Calu3 (cell line): ENCODE results near the gene CD300LB. TPM values are rescaled to one million over a fixed set of nuclear protein-coding genes. Genes with fewer than 3 reads are reported as not detected.

Experiments used
- BruUV-seq: library from RNA; stranded (reverse); fragments of 400-500 nt; replicated peaks from 2 replicates; lab custom pipeline; 2021; lab: Mats Ljungman, UMichigan
- CTCF ChIA-PET: fragments of 300-600 bp; sonication (Branson Sonifier 250); formaldehyde crosslinking; loops from one replicate; lab custom pipeline; 2022; ENCODE audit warnings: antibody characterized with exemption; lab: Charles Lee
- DNase-seq: peaks from one replicate; pipeline ENCODE4 v3.0.0; 2022
- H3K27ac Mint-ChIP-seq: one replicate; pipeline ENCODE4 v1.8.0; 2022; ENCODE audit warnings: mixed read lengths; ENCODE audit not compliant: unreplicated experiment
- H3K27me3 Mint-ChIP-seq: one replicate; pipeline ENCODE4 v1.8.0; 2022; ENCODE audit warnings: mixed read lengths; ENCODE audit not compliant: unreplicated experiment
- H3K36me3 Mint-ChIP-seq: one replicate; pipeline ENCODE4 v1.8.0; 2022; ENCODE audit warnings: mild to moderate bottlenecking, moderate library complexity, mixed read lengths; ENCODE audit not compliant: insufficient read depth, unreplicated experiment
- H3K4me1 Mint-ChIP-seq: one replicate; pipeline ENCODE4 v1.8.0; 2022; ENCODE audit warnings: mild to moderate bottlenecking, low read depth, mixed read lengths; ENCODE audit not compliant: unreplicated experiment
- H3K4me3 Mint-ChIP-seq: one replicate; pipeline ENCODE4 v1.8.0; 2022; ENCODE audit warnings: mild to moderate bottlenecking, low read depth, moderate library complexity, mixed read lengths; ENCODE audit not compliant: unreplicated experiment
- H3K9me3 Mint-ChIP-seq: one replicate; pipeline ENCODE4 v1.8.0; 2022; ENCODE audit warnings: low read depth, mixed read lengths; ENCODE audit not compliant: unreplicated experiment
- CTCF ChIP-seq: fragments of 200-600 bp; IDR thresholded peaks from one replicate; pipeline ENCODE4 v1.8.0; 2022; ENCODE audit warnings: antibody characterized with exemption; ENCODE audit not compliant: unreplicated experiment
- intact Hi-C: fragments of 100-400 bp; cut with micrococcal nuclease; formaldehyde crosslinking; loops from one replicate; pipeline ENCODE4 v1.10.0; 2022; ENCODE audit not compliant: unreplicated experiment
- total RNA-seq: library from RNA; stranded (reverse); gene quantifications from 2 replicates; pipeline ENCODE4 v1.2.3, GENCODE V29; 2022

Gene CD300LB
- total RNA-seq, 1 experiment from 2014 or later = not detected

- H3K4me3 Mint-ChIP-seq = no peak within 1 kb of the TSS
- intact Hi-C loops = no loop called here
These were observed 36.1 kb upstream of the CD300LB start, which contains the start of gene CD300H for GRCh38 chr17:74567397-74567796. Gene CD300H, minus strand, starts transcription at chr17:74567509.

DNA sequence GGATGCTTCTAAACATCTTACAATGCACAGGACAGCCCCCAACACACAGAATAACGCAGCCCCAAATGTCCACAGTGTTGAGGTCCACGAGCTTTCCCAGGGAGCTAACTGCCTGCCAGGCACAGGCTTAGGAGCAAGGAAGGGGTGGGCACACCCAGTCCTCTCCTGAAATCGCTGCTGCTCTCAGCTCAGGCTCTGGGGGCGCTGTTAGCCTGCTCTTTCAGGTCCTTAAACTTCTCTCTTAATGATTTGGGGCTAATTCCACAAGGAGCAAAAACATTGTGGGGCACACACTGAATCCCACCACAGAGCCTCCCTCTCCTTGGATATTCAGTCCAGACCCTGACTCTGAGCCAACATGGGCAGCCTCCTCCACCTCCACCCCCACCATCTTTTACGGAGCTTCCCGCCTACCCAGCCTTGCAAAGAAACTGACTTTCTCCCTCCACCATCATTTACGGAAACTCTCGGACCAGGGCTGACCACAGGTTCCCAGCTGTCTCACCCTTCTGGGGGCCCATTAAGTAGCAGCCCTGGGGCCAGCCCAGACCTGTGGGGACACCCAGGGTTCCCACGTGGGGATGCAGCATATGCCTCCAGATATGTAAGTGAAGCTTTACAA is 35.0 kb upstream of the CD300LB start:
- no peak overlapping the region for H3K27ac Mint-ChIP-seq
- peaks cover 5% of the 10 kb centered on the region for H3K36me3 Mint-ChIP-seq
- peak; percentile 48 for DNase-seq
- H3K9me3 Mint-ChIP-seq = peaks cover 12% of the 10 kb centered on the region
- H3K27me3 Mint-ChIP-seq = peaks cover 93% of the 10 kb centered on the region
- no TSS peak for BruUV-seq
- H3K4me1 Mint-ChIP-seq = peaks cover 13% of the 10 kb centered on the region
- no peak overlapping the region for H3K4me3 Mint-ChIP-seq
- peak; percentile 63 for TF ChIP-seq CTCF
- intact Hi-C loops = no loop called here
- CTCF ChIA-PET = interaction anchor here (0.6 to 1.2 kb wide), 2 partner anchors 91 to 272 kb away, joined by 4 to 5 read pairs; no protein-coding TSS in a partner anchor

More at GRCh38 chr17:74567397-74567796, 36.1 kb upstream of the CD300LB start, which contains the start of gene CD300H:
- Mint-ChIP-seq H3K27me3 (peaks cover 93% of the 10 kb centered on the region), H3K36me3 (peaks cover 5% of the 10 kb centered on the region), H3K4me1 (peaks cover 13% of the 10 kb centered on the region), H3K27ac (no peak within 1 kb of the TSS), H3K9me3 (peaks cover 12% of the 10 kb centered on the region)
- no peak for DNase-seq
- TF ChIP-seq CTCF = no peak
- CTCF ChIA-PET = no interaction called here
- no TSS peak for BruUV-seq

DNA sequence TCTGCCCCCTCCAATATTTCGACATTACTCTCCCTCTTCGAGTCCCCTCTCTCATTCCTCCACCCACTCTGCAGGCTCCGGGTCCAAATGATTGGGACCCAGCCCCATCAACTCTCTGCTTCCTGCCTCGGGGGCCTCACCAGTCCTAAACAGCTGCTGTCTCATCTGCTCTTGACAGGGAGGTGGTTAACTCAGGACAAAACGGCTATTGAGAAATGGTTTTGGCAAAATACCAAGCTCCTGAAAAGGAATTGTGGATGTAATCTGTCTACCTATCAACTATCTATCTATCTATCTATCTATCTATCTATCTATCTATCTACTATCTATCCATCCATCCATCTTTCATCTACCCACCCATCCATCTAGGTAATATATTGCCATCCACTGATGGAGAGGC is 33.9 kb upstream of the CD300LB start:
- peaks cover 5% of the 10 kb centered on the region for H3K36me3 Mint-ChIP-seq
- peaks cover 12% of the 10 kb centered on the region for H3K9me3 Mint-ChIP-seq
- intact Hi-C loops = no loop called here

DNA sequence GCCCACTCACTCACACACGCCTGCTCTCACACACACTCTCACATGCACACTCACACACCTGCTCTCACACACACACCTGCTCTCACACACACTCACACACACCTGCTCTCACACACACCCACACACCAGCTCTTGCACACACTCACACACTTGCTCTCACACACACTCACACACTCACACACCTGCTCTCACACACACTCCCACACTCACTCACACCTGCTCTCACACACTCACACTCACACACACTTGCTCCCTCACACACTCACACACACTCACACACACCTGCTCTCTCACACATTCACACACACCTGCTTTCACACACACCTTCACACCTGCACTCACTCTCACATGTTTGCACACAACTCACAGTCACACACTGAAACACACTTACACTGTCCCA is 32.1 kb upstream of the CD300LB start:
- peaks cover 87% of the 10 kb centered on the region for H3K27me3 Mint-ChIP-seq
- H3K27ac Mint-ChIP-seq = no peak overlapping the region
- no TSS peak for BruUV-seq
- TF ChIP-seq CTCF = no peak
- intact Hi-C loops = no loop called here
- no peaks in the 10 kb centered on the region for H3K36me3 Mint-ChIP-seq
- H3K4me3 Mint-ChIP-seq = no peak overlapping the region
- H3K9me3 Mint-ChIP-seq = peaks cover 7% of the 10 kb centered on the region
- peaks cover 5% of the 10 kb centered on the region for H3K4me1 Mint-ChIP-seq
- DNase-seq = no peak
- CTCF ChIA-PET = no interaction called here

More for the DNA sequence above, 33.9 kb upstream of the CD300LB start:
- Mint-ChIP-seq H3K4me3 (no peak overlapping the region), H3K27ac (no peak overlapping the region), H3K4me1 (peaks cover 13% of the 10 kb centered on the region), H3K27me3 (peaks cover 89% of the 10 kb centered on the region)
- CTCF ChIA-PET = no interaction called here
- no peak for DNase-seq
- TF ChIP-seq CTCF = no peak
- no TSS peak for BruUV-seq
